ENCODE measurements around the gene UNC80. TPM values are rescaled to one million over a fixed set of nuclear protein-coding genes. Genes with fewer than 3 reads are reported as not detected.

The UNC80 gene
- total and polyA plus RNA-seq, 2 of the 13 experiments (the other 11 are each of a cell fraction or from before 2014, with no cell fraction given): not detected

GRCh38 chr2:209872675-209873074 lies 101.0 kb downstream of the UNC80 start:
- H3K4me1 ChIP-seq (ENCODE audit: insufficient read depth, low read length): no peaks in the 10 kb centered on the region
- H2AFZ ChIP-seq (ENCODE audit: low read length): no peak overlapping the region
- in situ Hi-C loops (cut with HindIII; ENCODE audit: extremely low pct_ligation_motif_present, low pct_unique_long_range_greater_than_20kb) (no loop called here), intact Hi-C loops (cut with micrococcal nuclease; ENCODE audit: unreplicated experiment) (no loop called here)
- no peaks in the 10 kb centered on the region for H4K20me1 ChIP-seq (ENCODE audit: insufficient read depth, low read length)
- ATAC-seq: peak; percentile 86
- ChIA-PET CTCF (ENCODE audit: low intra/inter-chr PET ratio, low total read pairs) (no interaction called here), POLR2A (no interaction called here)
- H3K9me3 ChIP-seq (ENCODE audit: low read length): no peaks in the 10 kb centered on the region
- H3K4me3 ChIP-seq (replicated peaks in 1 of 3; ENCODE audit: insufficient read depth in 1 of 3, low read depth in 2 of 3, low read length in 3 of 3): no peak overlapping the region
- DNase-seq (ENCODE audit: low spot score): peak; percentile 34
- FAIRE-seq: no peak
- WGBS (ENCODE audit: low lambda C conversion rate): 3% methylated on average over 9 of the region's 9 CpGs
- no peak overlapping the region for H3K27ac ChIP-seq (ENCODE audit: extremely low read length, insufficient read depth, low read length)
- H3K9ac ChIP-seq (ENCODE audit: insufficient read depth, low read depth, low read length): no peak overlapping the region
- H3K4me2 ChIP-seq (ENCODE audit: low read depth, low read length): peak overlapping the region; percentile 29; the same call in 1 of the 2 replicates
- BruUV-seq (replicated peaks): no TSS peak
- no peaks in the 10 kb centered on the region for H3K27me3 ChIP-seq (ENCODE audit: control insufficient read depth in 1 of 2, insufficient read depth in 2 of 2, low read length in 2 of 2)
- no peaks in the 10 kb centered on the region for H3K79me2 ChIP-seq (ENCODE audit: insufficient read depth, low read length)
- no peaks in the 10 kb centered on the region for H3K36me3 ChIP-seq (replicated peaks in 1 of 2; ENCODE audit: control insufficient read depth in 1 of 2, insufficient read depth in 2 of 2, low read length in 2 of 2)
- no peak for TF ChIP-seq MLLT10 (CRISPR knock-in tag; IDR thresholded peaks at IDR 0.05)
- peak; percentile 42; the same call in 1 of the 2 replicates for TF ChIP-seq BHLHE40 (IDR thresholded peaks at IDR 0.05; ENCODE audit: low read length)
- no peak for TF ChIP-seq EED (CRISPR knock-in tag; IDR thresholded peaks at IDR 0.05)
- TF ChIP-seq SMC3 (IDR thresholded peaks at IDR 0.05; ENCODE audit: low read length): no peak
- TF ChIP-seq, protein P1, sequence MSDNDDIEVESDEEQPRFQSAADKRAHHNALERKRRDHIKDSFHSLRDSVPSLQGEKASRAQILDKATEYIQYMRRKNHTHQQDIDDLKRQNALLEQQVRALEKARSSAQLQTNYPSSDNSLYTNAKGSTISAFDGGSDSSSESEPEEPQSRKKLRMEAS (IDR thresholded peaks at IDR 0.05): 0 out of 2 replicates have a peak, but pooled peaks have one; percentile 28
- TF ChIP-seq ZNF644 (CRISPR knock-in tag; IDR thresholded peaks at IDR 0.05; ENCODE audit: low read depth): peak; percentile 56; the same call in 1 of the 2 replicates
- no peak for TF ChIP-seq SALL1 (CRISPR knock-in tag; IDR thresholded peaks at IDR 0.05)
- TF ChIP-seq, protein P2, sequence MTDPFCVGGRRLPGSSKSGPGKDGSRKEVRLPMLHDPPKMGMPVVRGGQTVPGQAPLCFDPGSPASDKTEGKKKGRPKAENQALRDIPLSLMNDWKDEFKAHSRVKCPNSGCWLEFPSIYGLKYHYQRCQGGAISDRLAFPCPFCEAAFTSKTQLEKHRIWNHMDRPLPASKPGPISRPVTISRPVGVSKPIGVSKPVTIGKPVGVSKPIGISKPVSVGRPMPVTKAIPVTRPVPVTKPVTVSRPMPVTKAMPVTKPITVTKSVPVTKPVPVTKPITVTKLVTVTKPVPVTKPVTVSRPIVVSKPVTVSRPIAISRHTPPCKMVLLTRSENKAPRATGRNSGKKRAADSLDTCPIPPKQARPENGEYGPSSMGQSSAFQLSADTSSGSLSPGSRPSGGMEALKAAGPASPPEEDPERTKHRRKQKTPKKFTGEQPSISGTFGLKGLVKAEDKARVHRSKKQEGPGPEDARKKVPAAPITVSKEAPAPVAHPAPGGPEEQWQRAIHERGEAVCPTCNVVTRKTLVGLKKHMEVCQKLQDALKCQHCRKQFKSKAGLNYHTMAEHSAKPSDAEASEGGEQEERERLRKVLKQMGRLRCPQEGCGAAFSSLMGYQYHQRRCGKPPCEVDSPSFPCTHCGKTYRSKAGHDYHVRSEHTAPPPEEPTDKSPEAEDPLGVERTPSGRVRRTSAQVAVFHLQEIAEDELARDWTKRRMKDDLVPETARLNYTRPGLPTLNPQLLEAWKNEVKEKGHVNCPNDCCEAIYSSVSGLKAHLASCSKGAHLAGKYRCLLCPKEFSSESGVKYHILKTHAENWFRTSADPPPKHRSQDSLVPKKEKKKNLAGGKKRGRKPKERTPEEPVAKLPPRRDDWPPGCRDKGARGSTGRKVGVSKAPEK (CRISPR knock-in tag; IDR thresholded peaks at IDR 0.05; ENCODE audit: borderline replicate concordance): no peak
- no peak for TF ChIP-seq ZNF274 (CRISPR knock-in tag; IDR thresholded peaks at IDR 0.05)
- no peak for TF ChIP-seq KDM5B (CRISPR knock-in tag; IDR thresholded peaks at IDR 0.05; ENCODE audit: borderline replicate concordance)
- TF ChIP-seq ELF4 (CRISPR knock-in tag; IDR thresholded peaks at IDR 0.05; ENCODE audit: borderline replicate concordance): no peak
- no peak for TF ChIP-seq ATAD3A (CRISPR knock-in tag; IDR thresholded peaks at IDR 0.05)
- no peak for TF ChIP-seq ZSCAN9 (CRISPR knock-in tag; IDR thresholded peaks at IDR 0.05; ENCODE audit: borderline replicate concordance)
- TF ChIP-seq POLR2G (IDR thresholded peaks at IDR 0.05; ENCODE audit: low read depth, low read length): no peak
- TF ChIP-seq MBNL3 (CRISPR knock-in tag; conservative IDR thresholded peaks at IDR 0.05): no peak
- no peak for TF ChIP-seq ZNF12 (CRISPR knock-in tag; IDR thresholded peaks at IDR 0.05)
- TF ChIP-seq MTERF4 (CRISPR knock-in tag; IDR thresholded peaks at IDR 0.05): no peak
- TF ChIP-seq SOX5 (CRISPR knock-in tag; IDR thresholded peaks at IDR 0.05; ENCODE audit: borderline replicate concordance): 0 out of 2 replicates have a peak, but pooled peaks have one; percentile 10
- TF ChIP-seq USF2 (IDR thresholded peaks at IDR 0.05; ENCODE audit: low read depth, low read length): 0 out of 2 replicates have a peak, but pooled peaks have one; percentile 12
- TF ChIP-seq USF2 (CRISPR knock-in tag; IDR thresholded peaks at IDR 0.05; ENCODE audit: borderline replicate concordance): no peak; the same call in 1 of the 2 replicates
- no peak for TF ChIP-seq PHF8 (CRISPR knock-in tag; IDR thresholded peaks at IDR 0.05)
